Mucosa of descending colon (tissue), 3 donors: ENCODE results near the gene HINT2. TPM values are rescaled to one million over a fixed set of nuclear protein-coding genes. Genes with fewer than 3 reads are reported as not detected.

Experiments used
- ATAC-seq: fragments of 200-7000 bp; cut with Tn5 transposase; one replicate; pipeline ENCODE4 v1.9.1; 2020; ENCODE audit warnings: mild to moderate bottlenecking, moderate library complexity
- DNase-seq, 3 donors: peaks; one replicate each; pipeline ENCODE4 v3.0.0-alpha.2; 2020
- H3K36me3 ChIP-seq: fragments of 200-600 bp; one replicate; pipeline ENCODE4 v1.8.0; 2021; ENCODE audit warnings: low read depth, mild to moderate bottlenecking
- H3K4me1 ChIP-seq: fragments of 200-600 bp; one replicate; pipeline ENCODE4 v1.8.0; 2021; ENCODE audit warnings: low read depth, mild to moderate bottlenecking
- H3K4me3 ChIP-seq: fragments of 200-600 bp; one replicate; pipeline ENCODE4 v1.8.0; 2021; ENCODE audit warnings: mild to moderate bottlenecking
- H3K9me3 ChIP-seq: fragments of 200-600 bp; one replicate; pipeline ENCODE4 v1.8.0; 2021; ENCODE audit warnings: mild to moderate bottlenecking
- CTCF ChIP-seq: fragments of 200-600 bp; IDR thresholded peaks from one replicate; pipeline ENCODE4 v1.8.0; 2022; ENCODE audit warnings: antibody characterized with exemption, mild to moderate bottlenecking
- intact Hi-C, 2 donors: fragments of 100-400 bp; cut with DNase I in 1 of 2; cut with micrococcal nuclease in 1 of 2; formaldehyde crosslinking; loops; one replicate each; pipeline versions ENCODE4 v1.11.0 to v1.11.1; 2022; cut with DNase I, micrococcal nuclease
- total RNA-seq, 3 donors: library from RNA; stranded (reverse); fragmentation: NEBNext Ultra II Directional in 2 of 3; extraction: Animal tissue kit (Norgen Biotek cat#: 25700) in 2 of 3; gene quantifications; one replicate each; pipeline versions ENCODE4 v1.2.1 to v1.2.4, GENCODE V29; 2021 to 2023
- donor health status: DM: no; HTN: no; CAD: no; lungs with moderate emphysema.
- donor health status: DM: no; HTN: no; CAD: no.
- donor health status: DM: no; HTN: yes; CAD: no.

The HINT2 gene
- total RNA-seq, 3 donors from 2014 or later: 38.9 to 68.6 (median 54.6) TPM

DNA sequence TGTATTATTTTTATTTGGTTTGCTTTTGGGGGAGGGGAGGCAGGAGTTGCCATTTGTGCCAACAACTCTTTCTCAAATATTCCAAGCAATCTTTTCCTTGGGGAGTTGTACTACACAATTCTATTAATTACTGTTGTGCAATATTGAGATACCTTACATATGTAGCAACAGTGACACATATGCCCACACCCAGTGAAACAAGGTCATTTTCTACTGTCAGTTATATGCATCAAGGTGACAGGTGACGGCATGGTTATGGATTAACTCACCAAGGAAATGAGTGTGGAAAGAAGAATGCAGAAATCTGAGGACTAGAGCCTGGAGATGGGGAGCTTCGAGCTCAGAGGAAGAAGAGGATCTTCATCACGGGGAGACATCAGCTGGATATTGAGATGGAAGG, 42.9 kb downstream of the HINT2 start:
- Histone ChIP-seq H3K9me3 (no peaks in the 10 kb centered on the region), H3K4me1 (peaks cover 23% of the 10 kb centered on the region), H3K4me3 (no peak overlapping the region), H3K36me3 (no peaks in the 10 kb centered on the region)
- DNase-seq: peak in 1 of 3 donors; percentile 58
- intact Hi-C loops: no loop called here
- TF ChIP-seq CTCF: no peak
- peak; percentile 94 for ATAC-seq

DNA sequence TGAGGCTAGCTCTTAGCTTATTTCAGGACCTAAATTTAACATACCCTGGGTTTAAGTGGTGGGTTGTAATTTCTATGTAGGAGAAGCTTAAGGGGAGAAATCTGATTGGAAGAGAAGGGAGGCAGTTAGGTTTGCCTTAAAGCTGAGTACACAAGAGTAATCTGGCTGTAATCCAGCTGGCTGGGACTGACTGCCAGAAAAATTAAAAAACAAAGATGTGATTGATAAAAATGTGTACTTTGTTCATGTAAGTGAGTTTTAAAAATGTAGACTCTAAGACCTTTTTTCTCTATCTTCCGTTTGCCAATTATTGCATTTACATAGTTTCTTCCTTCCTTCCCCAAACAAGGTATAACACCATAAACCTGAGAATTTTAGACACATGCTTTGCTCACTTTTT, 43.3 kb downstream of the HINT2 start:
- intact Hi-C loops: no loop called here
- Histone ChIP-seq H3K4me1 (peaks cover 23% of the 10 kb centered on the region), H3K9me3 (no peaks in the 10 kb centered on the region), H3K4me3 (no peak overlapping the region), H3K36me3 (no peaks in the 10 kb centered on the region)
- no peak for TF ChIP-seq CTCF
- ATAC-seq (peak; percentile 63), DNase-seq (peak in 1 of 3 donors; percentile 76)

GRCh38 chr9:35771075-35771433, 43.8 kb downstream of the HINT2 start:
- intact Hi-C loops: no loop called here
- peak in 1 of 3 donors; percentile 45 for DNase-seq
- no peak for TF ChIP-seq CTCF
- Histone ChIP-seq H3K4me3 (no peak overlapping the region), H3K9me3 (no peaks in the 10 kb centered on the region), H3K4me1 (peaks cover 23% of the 10 kb centered on the region), H3K36me3 (no peaks in the 10 kb centered on the region)
- peak; percentile 69 for ATAC-seq

GRCh38 chr9:35769763-35770162, 45.1 kb downstream of the HINT2 start:
- no peak for DNase-seq
- H3K4me3 ChIP-seq: no peak overlapping the region
- ATAC-seq: no peak
- H3K36me3 ChIP-seq: no peaks in the 10 kb centered on the region
- H3K9me3 ChIP-seq: no peaks in the 10 kb centered on the region
- peaks cover 23% of the 10 kb centered on the region for H3K4me1 ChIP-seq
- no peak for TF ChIP-seq CTCF
- intact Hi-C loops: no loop called here

- ATAC-seq (no peak), DNase-seq (no peak)
- intact Hi-C loops: no loop called here
- H3K4me1 ChIP-seq: peaks cover 21% of the 10 kb centered on the region
- no peaks in the 10 kb centered on the region for H3K9me3 ChIP-seq
- no peaks in the 10 kb centered on the region for H3K36me3 ChIP-seq
- H3K4me3 ChIP-seq: no peak overlapping the region
- no peak for TF ChIP-seq CTCF
These were observed 47.4 kb downstream of the HINT2 start for GRCh38 chr9:35767458-35767857.

GRCh38 chr9:35766997-35767396, 47.8 kb downstream of the HINT2 start:
- Histone ChIP-seq H3K4me1 (peaks cover 17% of the 10 kb centered on the region), H3K9me3 (no peaks in the 10 kb centered on the region), H3K36me3 (no peaks in the 10 kb centered on the region), H3K4me3 (no peak overlapping the region)
- ATAC-seq: no peak
- TF ChIP-seq CTCF: no peak
- DNase-seq: no peak
- intact Hi-C loops: no loop called here
